GM18858 (cell line): Measurements from ENCODE around the gene IFT27.

Experiments used
- ATAC-seq: cut with Tn5 transposase; IDR thresholded peaks from one replicate; pipeline ENCODE4 v1.9.1; 2021; ENCODE audit not compliant: unreplicated experiment

The IFT27 gene

DNA sequence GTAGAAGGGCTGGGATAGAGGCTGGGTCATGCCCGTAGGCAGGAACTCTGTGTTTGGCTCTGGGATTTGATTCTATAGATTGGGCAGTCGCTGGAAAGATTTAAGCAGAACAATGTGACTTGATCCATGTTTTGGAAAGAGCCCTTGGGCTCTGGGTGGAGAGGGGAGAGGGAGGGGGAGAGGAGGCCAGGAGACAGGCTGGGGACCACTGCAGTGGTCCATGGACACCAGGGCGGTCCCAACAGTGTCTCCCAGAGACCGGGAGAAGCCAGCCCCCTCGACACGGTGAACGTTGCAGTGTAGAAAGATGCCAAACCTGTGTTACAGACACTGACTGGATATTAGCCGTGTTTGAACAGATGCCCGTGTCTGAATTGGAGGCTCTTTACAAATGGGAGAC, 21.5 kb upstream of the IFT27 start:
- no peak for ATAC-seq

DNA sequence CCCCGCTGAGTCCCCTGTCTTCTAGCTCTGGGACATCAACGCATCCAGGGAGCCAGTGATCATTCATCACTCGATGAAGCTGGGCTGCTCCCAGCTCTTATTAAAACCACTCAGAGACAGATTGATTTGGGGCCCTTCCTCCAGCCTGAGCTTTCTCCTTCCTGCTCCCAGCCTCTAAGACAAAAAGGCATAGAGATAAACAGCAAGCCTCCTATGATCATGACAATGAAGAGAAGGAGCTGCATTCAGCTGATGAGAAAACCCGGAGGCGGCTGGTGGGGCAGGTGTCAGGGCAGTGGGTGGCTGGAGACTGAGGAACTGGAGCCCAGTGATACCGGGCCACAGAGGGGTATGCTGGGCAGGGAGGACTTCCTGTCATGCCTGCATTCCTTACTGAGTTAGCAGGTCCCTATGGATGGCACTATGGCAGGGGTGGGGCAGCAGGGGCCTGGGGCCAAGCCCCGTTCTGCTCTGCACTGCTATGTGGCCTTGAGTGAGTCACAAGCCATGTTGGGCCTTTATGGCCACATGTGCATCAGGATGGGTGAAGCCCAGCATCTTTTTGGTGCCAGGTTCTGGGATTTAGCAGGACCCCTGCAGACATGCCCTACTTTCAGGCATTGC, 20.7 kb upstream of the IFT27 start:
- ATAC-seq, result no peak

DNA sequence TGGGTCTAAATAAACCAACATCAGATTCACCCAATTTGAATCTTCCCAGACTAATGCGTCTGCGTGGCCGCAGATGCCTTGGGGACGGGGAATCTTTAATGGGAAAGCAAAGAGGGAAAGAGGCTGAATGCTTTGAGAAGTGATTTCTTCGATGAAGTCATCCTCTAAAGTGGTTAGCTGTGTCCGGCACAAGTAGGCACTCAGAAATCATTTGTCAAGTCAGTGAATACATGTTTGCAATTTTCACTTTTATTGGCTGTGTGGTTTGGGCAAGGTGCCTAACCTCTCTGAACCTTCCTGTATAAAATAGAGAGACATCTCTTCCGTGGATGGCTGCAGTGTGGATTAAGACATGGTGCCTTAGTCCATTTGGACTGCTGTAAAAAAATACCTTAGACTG, 19.7 kb upstream of the IFT27 start:
- no peak for ATAC-seq

DNA sequence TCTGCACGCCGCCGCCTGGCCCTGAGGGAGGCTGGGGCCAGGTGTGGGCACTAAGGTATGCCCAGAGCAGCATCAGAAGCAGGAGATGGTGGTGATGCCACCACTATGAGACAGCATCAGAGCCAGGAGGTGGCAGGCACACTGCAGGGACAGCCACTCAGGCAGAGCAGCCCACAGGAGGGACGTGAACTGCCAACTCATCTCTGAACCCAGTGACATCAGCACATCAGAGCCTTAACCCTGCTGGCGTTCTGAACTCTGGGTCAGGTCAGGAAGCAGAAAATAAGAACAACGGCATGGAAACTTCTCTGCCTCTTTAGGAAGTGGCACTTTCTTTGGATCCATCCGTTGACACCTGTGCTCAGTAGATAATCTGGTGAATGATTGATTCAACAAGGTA, 14.7 kb upstream of the IFT27 start:
- no peak for ATAC-seq

DNA sequence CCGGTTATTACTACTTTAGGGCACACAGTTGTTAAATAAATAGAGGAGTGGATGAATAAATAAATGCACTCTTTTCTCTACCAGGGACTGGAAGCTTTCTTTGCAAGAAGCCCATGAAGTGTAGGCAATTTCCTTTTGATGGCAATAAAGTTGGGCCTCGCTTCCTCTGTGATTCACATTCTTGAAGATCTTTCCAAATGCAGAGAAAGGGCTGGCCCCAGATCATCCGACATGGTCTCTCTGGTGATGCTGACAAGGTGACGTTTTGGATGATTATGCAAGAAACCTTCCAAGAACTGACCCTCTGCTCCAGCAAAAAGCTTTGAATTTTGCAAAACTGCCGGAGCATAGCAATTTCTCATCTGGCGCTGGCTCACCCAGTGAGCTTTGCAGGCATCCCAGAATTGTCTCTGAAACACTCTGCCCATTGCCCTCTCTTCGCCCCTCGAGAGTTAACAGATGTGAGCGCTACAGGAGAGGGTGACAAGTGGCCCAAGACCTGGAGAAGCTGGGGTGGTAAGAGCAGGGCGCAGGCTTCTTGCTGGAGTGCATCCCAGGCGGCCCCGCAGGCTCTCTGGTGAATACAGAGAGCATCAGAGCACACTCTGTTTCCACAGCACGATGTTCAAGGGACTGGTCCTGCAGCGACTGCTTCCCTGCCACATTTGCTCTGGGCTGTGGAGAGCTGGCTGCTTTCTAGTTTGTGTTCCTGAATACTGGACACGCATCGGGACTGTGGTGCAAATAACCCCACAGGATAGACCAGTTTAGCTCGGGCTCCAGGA, 11.5 kb upstream of the IFT27 start:
- no peak for ATAC-seq

DNA sequence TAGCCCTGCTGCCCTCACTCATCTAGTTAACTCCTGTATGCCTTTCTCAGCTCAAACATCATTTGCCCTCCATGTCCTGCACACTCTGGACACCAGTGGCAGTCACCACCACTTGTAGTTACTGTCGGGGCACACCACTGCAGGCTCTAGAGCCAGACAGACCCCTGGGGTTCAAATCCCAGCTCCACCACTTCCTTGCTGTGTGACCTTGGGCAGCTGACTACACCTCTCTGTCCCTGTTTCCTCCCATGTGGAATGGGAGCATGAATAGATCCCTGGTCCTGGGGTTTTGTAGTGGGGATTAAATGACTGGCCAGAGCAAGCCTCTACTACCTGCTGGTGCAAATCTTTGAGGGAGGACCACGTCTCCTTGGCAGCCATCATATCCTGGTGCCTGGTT, 7.8 kb upstream of the IFT27 start:
- no peak for ATAC-seq

DNA sequence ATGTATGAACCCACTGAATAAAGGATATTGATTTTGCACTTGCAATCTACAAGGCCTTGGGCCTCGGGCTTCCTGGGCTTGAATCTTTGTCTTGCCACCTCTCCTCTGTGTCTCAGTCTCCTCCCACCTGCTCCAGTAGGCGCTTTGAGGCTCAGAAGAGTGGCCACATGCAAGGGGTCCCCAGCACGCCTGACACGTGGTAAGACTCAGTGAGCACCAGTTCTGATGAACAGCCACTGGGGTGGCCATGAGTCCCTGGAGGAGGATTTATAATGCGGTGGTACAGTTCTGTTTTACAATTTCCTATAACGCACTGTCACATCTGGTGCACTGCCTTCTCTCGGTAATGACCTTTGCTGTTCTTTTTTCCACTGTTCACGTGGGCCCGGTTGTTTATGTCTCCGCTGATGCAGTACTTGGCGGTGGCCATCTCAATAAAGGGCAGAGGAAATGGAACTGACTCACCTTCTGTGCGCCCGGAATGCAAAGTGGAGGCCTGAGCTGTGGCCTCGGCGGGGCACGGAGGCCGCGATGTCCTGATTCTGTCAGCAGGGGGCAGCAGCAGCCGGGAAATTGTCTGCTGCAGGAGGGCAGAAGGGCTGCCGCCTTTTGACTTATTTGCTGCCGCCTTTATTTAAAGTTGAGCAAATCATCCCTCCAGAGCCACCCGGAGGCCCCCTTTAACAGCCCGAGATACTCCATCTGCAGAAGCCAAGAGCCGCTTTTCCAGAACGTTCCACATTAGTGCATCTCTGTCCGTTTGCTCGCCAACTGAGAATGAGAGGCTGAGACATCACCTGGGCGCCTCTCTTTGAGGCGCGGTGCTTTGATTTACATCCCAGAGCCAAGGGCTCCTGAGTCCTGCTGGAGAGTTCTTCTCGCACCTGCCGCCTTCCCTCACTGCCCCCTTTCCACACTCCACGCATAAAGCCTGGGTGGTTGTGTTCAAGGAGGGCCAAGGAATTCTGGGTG, 6.0 kb upstream of the IFT27 start:
- peak; percentile 55 for ATAC-seq

DNA sequence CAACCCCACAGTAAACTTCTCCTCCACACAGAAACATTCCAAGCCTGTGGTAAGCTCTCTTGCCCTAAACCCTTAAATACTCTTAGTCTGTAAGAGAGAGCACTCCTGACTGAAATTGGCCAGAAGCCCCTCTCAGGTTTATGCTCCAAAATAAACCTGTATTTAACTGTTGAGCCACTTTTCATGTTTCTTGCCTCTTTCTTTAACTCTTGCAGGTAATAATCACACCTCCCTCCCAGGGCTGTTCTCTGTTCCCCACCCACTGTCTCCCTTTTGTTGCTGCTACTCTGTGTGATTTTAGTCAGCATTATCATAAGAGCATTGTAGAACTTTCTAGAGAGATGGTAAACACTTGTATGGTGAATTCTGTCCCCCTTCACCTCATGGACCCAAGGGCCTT, 2.1 kb upstream of the IFT27 start:
- ATAC-seq, result no peak

DNA sequence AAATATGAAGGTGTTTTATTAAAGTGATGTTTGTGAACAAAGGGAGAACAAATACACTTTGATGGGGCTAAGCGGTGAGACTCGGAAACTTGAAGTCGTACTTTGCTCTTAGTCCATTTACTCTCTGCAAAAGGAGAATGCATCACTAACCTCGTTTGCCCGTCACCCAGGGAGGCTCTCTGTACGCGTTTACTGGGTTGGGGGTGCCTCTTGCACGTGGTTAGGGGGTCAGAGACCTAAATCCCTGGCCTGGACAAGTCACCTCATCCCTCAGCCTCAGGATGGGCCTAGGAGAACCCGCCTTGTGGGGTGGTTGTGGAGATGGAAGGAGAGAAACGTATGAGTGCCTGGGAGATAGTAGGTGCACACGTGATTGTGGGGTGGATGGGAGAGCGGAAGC, 803 bp upstream of the IFT27 start:
- no peak for ATAC-seq

DNA sequence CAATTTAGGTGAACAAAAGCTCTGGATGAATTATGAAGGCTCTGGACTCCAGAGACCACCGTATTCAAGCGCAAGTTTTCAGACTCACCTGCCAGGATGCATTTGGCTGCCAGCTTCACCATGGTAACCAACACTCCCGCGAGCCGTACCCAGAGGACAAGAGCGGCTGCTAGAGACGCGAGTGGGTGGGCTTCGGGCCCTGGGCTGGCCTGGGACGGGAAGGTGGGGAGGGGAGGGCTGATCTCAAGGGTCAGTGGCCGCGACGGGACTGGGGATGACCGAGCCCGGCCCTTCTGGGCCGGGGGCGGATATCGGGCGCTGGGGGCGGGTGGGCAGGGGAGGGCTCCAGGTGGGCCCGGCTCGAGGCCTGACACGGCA, 344 bp downstream of the IFT27 start:
- no peak for ATAC-seq

DNA sequence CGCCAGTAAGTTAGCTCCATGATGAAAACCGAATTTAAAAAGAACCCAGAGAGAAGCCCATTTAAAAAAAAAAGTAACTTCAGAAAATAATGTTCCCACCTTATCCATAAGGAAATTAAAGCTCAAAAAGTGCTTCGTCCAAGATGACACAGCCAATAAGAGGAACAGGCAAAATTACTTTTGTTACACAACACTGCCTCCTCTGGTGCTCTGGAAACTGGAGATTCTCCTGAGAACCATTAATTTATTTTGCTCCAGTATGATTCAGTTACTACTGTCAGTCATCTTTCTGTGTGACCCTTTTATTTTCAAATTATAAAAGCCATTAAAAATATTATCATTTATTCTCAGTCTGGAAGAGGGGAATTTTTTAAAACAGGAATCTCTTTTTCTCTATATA, 2.0 kb downstream of the IFT27 start:
- no peak for ATAC-seq

DNA sequence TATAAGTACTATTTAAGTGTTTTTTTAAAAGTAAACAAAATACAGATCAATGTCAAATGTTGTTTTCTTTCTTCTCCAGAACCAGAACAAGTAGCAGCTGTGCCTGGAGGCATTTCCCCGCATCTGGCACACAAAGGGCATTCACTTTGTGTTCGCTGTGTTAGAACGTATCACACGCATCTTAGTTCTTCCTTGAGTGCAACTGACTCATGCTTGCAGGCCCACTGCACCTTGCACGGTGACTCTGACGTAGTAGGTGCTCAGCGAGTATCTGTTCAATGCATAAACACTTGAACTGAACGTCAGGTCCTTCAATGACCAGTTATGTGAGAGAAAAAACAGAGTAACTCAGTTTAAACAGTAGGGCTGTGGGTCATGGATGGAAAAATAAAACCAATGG, 3.5 kb downstream of the IFT27 start:
- no peak for ATAC-seq

DNA sequence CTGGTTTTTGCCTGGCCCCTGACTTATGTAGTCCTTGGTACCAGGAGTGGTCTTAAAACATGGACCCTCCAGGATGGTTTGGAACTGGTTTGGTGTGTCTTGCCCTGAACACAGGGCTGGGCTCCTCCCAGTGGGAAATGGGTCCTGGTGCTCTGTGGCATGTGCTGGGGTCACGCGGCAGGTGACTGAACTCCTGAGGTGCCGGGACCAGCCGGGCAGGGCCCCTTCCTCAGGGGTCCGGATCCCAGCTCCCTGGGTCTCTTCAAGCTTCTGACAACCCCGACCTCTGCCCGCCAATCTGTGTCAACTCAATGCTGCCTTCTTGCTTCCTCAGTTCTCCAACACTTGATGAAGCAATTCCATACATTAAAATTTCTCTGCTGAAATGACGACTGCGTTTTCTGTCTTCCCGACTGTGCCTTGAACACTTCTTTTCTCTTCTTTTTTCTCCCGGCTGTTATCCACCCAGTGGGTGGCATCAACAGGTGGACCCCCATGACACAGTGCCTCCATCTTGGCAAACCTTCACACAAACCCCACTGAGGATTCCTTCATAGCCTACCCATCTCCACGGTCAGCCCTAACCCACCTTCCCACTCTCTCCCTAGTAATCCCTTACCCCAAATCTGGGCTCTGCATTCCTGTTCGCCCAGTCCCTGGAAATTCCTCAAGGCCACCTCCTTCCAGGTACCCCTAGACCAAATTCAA, 4.4 kb downstream of the IFT27 start:
- no peak for ATAC-seq

DNA sequence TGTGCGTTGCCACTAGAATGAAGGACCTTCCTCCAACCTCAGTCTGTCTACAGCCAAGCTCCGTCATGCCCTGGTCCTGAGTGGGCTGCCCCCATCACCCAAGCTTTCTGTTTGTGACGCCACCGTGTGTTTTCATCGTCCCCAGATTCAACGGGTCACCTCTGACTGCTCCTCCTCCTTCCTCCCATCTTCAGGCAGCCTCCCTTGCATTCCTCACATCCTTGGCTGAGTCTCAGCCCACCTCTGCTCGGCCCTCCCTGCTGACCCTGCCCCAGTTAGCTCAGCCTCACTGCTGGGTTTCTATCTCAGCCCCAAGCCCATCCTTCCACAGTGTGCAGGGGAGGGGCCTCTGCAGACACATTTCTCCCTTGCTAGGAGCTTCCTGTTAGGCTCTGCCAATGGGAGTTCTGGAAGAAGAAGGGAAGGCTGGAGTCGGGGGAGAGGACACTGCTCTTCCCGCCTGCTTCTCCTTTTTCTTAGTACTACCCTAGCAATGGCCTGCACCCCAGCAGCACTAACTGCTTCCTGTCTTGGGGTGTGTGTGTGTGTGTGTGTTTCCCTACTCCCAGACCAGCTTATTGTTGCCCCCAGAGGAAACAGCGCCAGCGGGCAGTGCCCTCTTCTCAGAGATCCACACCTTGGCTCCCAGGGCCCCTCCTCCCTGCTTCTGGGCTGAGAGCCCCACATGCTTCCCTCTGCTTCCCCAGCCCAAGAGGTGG, 5.2 kb downstream of the IFT27 start:
- no peak for ATAC-seq

DNA sequence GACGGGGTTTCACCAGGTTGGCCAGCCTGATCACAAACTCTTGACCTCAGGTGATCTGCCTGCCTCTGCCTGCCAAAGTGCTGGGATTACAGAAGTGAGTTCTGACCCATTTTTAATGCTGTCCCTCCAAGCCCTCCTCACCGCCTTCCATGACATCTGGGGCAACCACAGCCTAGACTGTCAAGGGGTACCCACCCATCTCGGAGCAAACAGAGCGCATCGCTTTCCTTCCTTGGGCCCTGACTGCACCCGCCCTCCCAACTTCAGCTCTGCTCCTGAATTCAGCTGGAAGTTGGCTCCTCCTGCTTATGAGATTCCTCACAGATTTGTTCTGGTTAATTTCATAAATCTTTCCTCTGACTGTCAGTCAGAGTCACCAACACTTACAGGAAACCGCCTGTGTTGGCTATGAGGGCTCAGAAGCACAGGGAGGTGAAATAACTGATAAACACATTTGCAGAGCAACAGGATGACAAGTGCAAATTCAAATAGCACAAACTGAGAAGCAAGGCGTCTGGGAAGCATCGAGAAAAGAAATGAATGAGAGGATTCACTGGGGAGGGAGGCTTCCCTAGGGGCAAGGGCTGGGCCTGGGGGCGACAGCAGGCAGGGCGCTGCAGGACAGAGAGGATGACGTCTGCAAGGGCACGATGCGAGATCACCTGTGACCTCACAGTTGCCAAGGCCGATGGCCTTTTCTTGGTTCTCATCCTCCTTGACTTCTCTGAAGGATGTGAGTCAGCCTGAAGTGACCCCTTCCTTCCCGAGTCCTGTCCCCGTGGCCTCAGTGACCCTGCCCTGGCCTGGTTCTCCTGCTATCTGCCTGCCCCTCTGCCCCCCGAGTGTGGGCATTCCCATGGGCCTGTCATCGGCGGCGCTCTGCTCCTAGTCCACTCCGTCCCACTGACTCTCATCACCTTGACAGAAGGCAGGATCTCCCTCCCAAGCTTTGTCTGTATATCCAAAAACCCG, 6.1 kb downstream of the IFT27 start:
- ATAC-seq, result no peak

DNA sequence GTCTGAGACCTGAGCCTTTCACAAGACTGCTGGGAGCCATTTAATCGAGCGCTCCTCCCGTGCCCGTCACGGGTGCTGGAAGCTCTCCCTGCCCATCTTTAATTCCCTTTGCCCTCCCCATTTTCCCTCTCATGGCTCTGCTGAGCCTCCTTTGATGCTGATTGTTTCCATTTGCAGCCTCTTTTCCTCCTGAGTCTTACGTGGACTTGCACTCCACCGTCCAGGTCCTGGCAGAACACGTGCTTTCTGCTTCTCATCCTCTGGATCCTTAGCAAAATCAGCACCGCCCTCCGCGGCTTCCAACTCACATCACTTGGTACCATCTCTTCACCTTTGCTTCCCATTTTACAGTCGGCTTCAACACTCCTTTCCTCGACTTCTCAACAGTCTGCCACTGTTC, 7.3 kb downstream of the IFT27 start:
- no peak for ATAC-seq

DNA sequence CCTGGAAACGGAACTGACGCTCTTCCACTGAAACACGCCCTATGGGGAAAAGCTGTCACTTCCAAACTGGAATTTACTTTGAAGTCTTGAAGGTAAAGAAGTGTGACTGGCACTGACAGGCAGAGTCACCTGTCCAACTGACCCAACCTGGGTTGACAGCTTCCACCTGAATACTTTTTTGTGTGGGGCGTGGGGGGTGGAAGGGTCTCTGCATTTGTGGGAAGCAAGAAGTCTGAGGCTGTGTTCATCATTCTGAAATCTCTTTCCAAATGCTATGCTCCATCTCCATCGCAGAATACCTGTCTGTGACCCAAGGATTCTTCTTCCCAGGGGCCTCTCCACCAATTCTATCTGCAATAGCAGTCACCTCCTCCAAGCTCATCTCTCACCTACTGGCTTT, 7.8 kb downstream of the IFT27 start:
- ATAC-seq, result no peak

DNA sequence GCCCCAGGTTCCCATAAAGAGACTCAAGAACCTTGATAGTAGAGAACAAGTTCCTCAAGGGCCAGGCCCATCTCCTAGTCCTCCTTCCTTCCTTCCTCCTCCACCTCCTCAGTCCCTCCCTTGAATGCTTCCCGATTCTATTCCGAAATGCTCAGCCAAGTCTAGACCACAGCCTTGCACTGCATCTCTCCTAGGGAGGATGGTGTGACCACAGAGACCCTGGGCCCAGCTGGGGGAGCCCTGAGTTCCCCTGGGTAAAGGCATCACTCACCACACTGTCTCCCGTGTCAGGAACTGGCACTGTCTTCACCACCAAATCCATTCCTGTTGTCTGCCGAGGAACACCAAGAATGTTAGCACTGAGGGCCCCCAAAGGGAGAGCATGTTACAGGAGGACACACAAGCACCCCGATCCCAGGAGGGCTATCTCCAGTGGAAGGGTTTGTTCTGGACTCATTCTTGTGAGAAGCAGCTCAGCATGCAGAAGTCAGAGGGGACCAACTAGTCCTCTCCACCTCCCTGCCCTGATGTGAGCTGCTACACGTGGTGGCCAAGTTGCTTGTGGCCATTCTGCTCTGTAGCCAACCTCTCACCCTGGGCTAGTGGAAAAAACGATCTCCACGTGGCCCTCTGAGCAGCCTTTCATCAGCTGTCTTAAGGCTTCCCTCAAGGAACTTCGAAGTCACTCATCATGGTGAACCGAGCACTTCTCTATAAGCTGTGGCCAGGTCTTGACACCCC, 8.7 kb downstream of the IFT27 start:
- ATAC-seq, result no peak
